Stimulated activated CD8-positive, alpha-beta memory T cell treated with anti-CD3 and anti-CD28 coated beads, Interleukin-4, amount 100 ng/mL, for 48 hours (primary cell): ENCODE data around the gene LENG8.

ENCODE experiments used
- DNase-seq: peaks from one replicate; pipeline ENCODE4 v3.0.0-alpha.2; 2020

Gene LENG8

DNA sequence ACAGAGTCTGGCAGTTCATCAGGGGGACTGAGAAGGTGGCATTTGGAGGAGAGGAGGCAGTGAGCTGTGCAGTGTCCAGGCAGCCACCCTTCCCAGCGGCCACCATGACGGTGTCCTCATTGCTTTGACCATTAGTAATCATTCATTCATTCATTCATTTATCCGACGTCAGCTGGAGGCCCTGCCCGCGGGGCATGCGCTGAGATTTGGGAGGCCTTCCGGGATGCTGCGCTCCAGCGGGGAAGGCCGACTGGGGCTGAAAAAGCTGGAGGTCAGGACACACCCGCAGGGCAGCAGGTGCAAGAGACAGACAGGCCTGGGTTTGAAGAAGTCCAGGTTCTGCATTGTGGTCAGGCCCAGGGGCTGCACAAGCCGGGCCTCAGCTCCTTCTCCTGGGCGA, 24.8 kb upstream of the LENG8 start:
- DNase-seq: no peak

DNA sequence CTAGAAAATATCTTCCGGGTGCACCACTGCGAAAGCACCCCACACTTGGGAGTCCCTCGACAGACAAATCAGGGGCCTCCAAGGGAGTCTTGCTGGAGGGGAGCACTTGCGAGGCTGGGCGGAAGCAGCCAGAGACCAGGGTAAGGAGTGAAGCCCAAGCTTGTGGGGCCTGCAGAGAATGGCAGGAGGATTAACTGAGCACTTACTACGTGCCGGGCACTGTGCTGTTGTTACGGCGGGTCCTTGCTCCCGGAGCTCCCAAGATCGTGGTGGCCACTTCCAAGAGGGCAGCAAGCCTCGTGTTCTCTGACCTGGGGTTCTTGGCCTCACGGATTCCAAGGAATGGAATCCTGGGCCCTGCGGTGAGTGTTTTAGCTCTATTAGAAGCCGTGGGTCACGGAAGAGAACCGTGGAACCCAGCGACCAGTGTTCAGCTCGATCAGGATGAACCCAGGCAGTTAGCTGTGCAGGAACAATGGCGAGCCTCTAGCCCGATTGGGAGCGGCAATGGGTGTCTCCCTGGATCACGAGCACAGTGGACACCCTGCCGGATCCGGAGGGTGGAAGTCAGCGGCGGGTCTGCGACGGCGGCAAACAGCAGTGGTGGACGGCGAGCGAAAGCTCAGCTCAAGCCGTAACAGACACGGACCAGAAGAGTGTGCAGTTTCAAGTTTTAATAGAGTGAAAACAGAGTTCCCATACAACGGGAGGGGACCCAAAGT, 24.2 kb upstream of the LENG8 start:
- no peak for DNase-seq

DNA sequence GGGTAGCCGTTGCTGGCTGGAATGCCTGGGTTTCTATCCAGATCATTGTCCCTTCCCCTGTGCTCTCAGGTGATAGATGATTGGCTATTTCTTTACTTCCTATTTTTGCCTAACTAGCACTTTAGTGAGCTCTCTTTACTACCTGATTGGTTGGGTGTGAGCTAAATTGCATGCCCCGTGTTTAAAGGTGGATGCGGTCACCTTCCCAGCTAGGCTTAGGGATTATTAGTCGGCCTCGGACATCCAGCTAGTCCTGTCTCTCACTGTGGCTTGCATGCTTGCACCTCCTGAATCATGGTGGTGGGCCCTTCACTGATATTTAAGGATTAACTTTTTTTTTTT, 23.6 kb upstream of the LENG8 start:
- DNase-seq: no peak

DNA sequence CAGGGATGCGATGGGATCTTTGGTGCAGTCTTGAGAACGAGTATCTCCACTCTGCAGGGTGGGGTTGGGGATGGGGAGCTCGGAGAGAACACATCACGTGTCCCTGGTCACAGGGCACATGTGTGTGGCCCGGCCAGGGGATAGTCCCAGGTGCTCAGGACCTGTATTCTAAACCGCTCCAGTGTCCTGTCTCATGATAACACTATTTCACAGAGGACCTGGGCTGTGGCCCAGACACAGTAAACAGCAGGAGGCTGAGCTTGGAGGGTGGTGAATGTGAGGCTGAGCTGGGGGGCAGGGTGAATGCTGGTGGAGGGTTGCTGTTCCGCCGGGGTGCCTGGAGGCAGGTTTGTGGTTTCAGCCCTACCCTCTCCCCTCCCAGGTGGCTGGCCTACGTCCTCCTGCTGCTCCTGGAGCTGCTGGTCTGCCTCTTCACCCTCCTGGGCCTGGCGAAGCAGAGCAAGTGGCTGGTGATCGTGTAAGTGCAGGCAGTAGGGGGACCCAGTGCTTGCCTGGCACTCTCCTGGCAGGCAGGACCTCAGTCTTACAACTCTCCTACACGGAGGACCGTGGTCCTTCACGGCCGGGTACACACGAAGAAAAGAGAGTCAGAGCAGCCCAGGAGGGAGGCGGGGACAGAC, 22.6 kb upstream of the LENG8 start:
- no peak for DNase-seq

DNA sequence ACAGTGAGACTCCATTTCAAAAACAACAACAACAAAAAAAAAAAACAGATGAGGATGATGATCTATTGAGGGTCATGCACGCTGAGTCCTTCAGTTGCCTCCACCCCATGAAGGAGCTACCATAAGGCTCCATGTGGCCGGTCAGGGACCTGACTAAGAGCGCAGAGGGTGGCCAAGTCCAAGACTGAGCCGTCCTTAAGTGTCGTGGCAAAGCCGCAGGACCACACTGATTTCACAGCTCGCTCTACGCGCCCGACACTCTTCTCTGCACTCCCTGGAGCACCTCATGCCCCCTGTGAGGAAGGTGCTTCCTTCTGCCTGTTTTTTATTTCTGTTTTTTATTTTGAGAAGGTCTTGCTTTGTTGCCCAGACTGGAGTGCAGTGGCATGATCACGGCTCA, 21.4 kb upstream of the LENG8 start:
- DNase-seq: no peak

DNA sequence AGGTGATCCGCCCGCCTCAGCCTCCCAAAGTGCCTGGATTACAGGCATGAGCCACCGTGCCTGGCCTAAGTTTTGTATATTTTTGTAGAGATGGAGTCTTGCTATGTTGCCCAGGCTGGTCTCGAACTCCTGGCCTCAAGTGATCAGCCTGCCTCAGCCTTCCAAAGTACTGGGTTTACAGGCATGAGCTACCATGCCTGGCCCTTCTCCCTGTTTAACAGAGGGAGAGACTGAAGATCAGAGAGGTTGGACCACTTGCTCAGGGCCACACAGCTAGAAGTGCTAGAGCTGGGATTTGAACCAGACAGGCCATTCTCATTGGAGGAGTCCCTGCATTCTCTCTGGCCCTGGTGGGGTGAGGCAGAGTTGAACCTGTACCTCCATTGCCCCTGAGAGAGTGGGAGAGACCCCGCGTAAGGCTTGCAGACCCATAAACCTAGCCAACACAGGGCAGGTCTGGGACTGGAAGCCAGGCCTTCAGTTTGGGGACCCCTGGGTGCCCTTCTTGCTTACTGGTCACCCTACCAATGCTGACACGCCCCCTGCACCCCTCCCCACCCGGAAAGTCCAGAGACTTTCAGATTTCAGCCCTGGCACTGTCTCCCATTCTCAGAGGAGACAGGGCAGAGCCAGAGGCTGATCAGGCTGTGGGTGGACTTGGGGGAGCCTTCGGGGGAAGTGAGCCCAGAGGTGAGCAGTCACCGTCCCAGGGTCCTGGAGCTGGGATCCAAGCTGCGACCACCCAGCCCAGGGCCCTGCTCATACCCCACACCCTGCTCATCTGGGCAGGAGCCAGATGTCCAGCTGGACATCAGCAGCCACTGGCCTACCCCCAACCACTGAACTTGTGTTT, 20.4 kb upstream of the LENG8 start:
- DNase-seq: no peak

DNA sequence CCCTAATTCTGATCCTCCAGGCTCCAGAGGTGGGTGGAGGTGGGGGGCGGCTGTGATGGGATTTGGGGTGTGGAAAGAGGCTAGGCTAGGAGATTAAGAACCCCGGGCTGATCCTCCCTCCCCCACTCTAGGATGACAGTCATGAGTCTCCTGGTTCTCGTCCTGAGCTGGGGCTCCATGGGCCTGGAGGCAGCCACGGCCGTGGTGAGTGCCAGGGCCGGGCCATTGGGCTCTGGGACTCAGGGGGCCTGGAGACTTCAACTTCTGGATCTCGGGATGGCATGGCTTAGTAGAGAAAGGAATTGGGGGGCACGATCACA, 19.9 kb upstream of the LENG8 start:
- DNase-seq: no peak

DNA sequence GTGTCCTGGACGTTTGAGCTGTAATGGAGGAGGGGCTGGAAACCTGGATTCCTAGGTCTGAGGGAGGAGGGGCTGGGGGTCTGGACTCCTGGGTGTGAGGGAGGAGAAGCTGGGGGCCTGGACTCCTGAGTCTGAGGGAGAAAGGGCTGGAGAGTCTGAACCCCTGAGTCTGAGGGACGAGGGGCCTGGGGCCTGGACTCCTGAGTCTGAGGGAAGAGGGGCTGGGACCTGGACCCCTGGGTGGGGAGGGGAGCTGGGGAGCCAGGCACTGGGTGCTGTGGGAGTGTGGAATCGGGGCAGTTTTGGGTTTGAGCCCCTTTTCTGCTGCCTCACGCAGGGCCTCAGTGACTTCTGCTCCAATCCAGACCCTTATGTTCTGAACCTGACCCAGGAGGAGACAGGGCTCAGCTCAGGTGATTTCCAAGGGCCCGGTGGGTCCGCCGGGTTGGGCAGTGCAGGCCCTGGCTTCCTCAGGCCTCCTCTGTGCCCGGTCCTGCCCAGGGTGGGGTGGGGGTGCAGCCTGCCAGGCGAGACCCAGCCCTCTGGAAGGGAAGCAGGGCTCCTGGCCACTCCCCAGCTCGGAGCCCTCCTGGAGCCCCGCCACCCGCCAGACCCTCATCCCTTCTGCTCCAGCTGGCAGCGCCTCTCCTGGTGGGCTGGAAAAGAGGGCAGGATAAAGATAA, 19.3 kb upstream of the LENG8 start:
- no peak for DNase-seq

DNA sequence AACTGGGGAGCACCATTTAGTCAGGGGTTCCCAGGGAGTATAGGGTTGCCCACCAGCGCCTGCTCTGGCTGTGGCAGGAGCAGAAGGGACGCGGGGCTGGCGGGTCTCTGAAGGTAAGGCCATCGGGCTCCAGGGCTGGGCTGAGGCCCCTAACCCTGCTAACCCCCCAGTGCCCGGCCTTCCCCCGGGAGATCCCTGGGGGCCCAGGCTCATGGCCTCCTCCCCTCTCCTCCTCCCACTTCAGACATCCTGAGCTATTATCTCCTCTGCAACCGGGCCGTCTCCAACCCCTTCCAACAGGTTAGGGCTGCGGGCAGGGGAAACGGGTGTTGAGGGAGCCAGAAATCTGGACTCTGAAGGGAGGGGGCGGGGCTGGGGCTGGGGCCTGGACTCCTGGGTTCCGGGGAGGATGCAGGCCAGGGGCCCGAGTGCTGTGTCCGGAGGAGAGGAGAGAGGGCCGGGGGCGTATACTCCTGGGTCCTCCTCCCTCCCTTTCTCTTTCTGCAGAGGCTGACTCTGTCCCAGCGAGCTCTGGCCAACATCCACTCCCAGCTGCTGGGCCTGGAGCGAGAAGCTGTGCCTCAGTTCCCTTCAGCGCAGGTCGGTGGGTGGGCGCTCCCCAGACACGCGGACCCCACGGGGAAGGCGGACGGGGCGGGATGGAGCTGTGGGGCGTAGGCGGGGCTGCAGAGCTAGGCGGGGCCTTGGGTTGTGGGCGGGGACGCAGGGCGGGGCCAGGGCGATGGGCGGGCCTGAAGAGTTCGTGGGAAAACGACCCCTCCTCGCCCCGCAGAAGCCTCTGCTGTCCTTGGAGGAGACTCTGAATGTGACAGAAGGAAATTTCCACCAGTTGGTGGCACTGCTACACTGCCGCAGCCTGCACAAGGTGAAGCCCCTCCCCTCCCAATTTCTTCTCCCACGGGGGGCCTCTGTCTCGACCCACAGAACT, 18.4 kb upstream of the LENG8 start:
- peak; percentile 74 for DNase-seq

DNA sequence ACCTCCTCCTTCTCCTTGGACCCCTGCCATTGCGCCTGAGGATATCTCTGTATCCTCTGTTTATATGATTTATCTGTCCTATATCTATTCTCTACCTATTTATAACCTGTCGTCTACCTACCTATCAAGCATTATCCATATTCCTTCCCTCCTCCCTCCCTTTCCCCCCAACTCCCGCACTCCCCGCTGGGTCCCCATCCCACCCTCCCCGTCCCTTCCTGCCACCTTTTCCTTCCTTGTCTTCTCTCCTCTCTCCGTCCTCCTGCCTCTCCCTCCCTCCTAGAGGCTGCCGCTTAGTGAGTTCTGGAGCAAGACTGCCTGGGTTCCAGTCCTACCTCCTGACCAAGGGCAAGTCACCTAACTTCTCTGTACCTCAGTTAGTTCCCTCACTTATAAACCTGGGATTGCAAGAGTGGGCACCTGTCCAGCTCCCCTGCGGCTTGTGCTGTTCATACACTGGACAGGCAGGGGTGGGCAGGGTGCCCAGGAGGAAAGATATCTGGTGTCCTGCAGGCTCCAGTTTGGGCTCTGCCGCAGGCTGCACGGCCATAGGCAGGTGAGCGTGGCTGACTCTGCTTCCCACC, 17.7 kb upstream of the LENG8 start:
- no peak for DNase-seq

DNA sequence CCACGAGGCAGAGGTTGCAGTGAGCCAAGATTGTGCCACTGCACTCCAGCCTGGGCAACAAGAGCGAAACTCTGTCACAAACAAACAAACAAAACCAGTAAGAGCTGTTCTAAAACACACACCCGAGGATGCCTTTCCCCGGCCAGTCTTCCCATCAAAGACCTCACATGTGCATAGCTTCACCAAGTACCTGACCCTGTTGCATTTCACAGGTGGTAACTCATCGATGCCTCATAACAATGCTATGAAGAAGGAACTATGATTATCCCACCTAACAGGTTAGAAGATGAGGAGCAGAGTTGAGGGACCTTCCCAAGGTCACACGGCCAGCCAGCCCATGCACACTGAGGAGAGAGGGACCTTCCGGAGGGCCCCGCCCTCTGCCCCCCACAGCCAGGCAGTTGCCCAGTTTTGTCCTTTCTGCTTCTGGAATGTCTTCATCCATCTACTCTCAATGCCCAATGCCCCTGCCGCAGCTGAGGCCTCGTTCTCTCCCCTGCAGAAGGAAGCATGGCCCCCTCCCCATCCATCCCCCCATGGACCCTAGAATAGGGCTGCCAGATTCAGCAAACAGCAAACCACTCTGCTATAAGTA, 16.8 kb upstream of the LENG8 start:
- DNase-seq: no peak

DNA sequence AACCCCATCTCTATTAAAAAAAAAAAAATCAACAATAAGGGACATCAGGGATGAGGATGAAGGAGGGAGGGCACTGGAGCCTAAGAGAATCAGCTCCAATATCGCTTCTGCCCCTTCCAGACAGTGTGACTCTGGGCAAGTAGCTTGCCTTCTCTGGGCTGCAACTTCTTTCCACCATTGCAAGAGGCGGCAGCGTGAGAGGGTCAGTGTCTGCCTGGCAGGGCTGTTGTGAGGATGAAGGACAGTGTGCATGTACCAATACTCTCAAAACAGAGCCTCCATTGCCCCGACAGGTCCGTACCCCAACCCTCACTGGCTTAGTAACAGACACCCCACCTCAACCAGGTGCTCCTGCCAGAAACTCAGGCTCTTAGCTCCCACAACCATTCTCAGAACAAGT, 15.3 kb upstream of the LENG8 start:
- no peak for DNase-seq

DNA sequence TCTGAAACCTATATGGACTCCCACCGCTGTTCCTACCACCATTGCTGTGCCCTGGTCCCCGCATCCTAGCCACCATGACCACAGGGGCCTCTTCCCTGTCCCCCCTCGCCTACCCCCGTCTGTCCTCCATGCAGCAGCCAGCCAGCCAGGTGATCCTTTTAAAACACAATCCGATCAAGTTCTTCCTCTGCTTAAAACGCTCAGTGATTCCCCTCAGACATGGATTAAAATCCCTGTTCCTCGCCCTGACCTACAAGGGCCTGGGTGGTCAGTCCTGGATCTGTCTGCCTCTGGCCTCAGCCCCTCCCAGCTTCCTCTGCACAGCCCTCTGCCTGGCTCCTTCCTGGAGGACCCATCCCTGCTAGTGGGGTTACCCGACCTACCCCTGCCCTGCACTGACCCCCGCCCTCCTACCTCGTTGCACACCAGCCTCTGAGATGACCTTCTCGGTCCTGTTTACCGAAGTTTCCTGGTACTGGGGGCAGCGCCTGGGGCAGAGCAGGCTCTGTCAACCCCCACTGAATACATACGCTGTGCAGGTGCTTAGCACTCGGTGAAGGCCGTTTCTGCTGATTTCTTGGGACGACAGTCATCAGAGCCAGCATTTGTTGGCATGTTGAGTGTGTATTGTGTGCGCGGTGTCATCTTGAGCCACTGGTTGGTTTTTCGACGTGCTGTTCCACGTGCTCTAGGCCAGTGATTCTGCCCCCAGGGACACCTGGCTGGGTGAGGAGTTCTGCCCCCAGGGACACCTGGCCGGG, 14.7 kb upstream of the LENG8 start:
- no peak for DNase-seq

DNA sequence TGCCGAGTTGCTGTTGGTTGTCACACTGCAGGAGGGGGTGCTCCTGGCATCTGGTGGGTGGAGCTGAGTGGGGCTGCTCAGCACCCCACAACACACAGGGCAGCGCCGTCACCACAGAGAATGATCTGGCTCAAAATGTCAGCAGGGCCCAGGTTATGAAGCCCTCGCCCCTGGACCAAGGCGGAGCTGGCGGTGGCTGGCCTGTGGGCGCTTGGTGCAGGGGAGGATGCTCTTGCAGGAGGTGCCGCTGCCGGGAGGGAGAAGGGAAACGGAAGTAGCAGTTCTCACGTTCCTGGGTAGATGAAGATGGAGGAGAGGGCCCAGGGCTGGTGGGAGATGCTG, 14.2 kb upstream of the LENG8 start:
- DNase-seq: no peak

DNA sequence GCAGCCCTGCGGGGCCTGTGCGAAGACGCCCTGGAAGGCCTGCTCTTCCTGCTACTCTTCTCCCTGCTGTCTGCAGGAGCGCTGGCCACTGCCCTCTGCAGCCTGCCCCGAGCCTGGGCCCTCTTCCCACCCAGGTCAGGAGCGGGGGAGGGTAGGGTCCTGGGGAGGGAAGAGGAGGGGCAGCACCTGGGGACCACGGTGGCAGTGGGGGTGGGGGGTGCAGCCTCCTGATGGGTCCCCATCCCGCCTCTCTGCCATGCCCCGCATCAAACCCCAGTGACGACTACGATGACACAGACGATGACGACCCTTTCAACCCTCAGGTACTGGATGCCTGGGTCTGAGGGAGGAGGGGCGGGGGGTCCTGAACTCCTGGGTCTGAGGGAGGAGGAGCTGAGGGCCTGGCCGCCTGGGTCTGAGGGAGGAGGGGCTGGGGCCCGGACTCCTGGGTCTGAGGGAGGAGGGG, 13.4 kb upstream of the LENG8 start:
- DNase-seq: no peak

DNA sequence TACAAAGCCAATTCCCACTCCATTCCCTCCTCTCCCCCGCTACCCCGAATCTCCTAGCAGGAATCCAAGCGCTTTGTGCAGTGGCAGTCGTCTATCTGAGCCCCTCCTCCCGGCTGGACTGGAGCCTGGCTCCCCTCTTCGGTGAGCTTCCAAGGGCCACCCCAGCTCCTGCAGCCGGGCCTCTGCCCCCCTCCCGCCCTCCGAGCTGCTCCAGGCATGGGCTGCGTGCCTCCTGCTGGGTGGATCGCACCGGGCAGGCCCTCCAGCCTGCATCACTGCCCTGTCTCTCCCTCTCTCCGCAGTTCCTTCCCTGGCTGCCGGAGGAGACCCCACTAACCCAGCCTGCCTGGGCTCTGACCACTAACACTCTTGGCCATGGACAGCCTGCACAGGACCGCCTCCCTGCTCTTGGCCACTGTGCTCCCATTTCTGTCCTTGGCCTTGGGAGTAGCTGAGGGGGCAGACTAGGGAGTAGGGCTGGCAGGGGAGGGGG, 12.9 kb upstream of the LENG8 start:
- no peak for DNase-seq

DNA sequence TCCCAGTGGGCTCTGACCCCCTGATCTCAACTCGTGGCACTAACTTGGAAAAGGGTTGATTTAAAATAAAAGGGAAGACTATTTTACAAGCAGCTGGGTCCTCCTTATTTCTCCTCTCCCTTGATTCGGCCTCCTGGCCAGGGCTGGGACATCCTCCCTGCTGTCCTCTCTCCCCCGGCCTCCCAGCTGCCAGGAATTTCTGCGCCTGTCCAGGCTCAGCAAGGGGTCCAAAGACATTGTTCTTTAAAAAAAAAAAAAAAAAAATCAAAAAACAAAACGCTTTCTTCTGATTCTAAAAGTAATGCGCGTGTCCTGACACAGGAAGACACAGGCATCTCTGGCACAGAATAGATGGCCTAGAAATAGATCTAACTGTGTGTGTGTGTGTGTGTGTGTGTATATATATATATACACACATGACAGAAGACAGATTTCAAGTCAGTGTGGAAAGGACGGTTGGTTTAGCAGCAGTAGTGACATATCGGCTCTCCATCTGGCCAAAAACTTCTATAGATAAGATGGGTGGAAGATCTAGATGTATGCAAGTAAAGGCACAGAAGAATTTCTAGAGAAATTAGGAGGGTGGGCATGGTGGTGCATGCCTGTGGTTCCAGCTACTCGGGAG, 12.3 kb upstream of the LENG8 start:
- DNase-seq: no peak

DNA sequence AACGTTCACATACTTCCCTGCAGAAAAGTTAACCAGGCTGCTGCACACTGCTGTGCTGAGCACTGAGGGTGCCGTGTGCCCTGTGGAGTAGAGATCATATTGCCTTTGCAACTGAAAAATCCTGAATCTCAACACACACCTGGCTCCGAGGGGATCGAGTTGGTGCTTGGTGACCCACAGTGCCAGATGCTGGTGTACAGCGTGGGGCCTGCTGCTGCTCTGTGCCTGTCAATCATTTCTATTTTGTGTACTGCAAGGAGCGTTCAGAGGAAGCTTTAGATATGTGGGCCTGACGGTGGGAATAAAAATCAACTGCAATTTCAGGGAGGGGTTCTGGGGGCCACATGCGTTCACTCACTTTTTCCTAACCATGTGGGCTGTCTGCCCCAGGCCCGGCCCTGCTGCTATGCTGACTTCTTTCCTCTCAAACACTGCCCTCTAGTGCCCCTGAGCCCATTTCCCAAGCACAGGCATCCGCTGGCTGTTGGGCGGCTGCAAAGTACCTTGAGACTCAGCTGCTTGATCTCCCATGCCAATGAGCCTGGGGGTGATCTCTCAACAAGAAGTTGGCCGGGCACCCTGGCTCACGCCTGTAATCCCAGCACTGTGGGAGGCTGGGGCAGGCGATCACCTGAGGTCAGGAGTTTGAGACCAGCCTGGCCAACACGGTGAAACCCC, 9.7 kb upstream of the LENG8 start:
- peak; percentile 54 for DNase-seq

DNA sequence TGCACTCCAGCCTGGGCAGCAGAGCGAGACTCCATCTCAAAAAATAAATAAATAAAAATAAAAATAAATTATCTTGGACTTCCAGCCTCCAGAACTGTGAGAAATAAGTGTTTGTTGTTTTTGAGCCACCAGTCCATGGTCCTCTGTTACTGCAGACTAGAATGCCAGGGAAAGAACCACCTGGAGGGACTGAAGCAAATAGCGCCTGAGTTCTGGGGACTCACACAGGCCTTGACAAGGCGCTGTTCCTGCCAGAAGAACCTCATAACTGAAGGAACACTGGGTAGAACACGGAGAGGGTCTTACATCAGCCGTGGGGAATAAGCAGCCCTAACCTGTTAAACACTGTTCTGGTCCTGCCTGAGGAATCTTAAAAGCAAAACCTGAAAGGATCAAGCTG, 8.4 kb upstream of the LENG8 start:
- DNase-seq: no peak

DNA sequence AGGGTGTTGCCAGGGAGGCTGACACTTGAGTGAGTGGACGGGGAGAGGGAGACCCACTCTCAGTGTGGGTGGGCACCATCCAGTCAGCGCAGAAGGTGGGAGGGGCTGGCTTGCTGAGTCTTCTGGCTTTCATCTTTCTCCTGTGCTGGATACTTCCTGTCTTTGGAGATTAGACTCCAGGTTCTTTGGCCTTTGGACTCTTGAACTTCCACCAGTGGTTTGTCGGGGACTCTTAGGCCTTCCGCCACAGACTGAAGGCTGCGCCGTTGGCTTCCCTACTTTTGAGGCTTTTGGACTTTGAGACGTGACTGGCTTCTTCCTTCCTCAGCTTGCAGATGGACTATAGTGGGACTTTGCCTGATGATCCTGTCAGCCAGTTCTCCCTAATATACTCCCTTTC, 4.3 kb upstream of the LENG8 start:
- DNase-seq: no peak
